ENCODE measurements around the gene RAI1. TPM values are rescaled to one million over a fixed set of nuclear protein-coding genes. Genes with fewer than 3 reads are reported as not detected.

RAI1 gene
- total and polyA plus RNA-seq, 2 of the 13 experiments (the other 11 are each of a cell fraction or from before 2014, with no cell fraction given), result 3.4 to 5.2 TPM

DNA sequence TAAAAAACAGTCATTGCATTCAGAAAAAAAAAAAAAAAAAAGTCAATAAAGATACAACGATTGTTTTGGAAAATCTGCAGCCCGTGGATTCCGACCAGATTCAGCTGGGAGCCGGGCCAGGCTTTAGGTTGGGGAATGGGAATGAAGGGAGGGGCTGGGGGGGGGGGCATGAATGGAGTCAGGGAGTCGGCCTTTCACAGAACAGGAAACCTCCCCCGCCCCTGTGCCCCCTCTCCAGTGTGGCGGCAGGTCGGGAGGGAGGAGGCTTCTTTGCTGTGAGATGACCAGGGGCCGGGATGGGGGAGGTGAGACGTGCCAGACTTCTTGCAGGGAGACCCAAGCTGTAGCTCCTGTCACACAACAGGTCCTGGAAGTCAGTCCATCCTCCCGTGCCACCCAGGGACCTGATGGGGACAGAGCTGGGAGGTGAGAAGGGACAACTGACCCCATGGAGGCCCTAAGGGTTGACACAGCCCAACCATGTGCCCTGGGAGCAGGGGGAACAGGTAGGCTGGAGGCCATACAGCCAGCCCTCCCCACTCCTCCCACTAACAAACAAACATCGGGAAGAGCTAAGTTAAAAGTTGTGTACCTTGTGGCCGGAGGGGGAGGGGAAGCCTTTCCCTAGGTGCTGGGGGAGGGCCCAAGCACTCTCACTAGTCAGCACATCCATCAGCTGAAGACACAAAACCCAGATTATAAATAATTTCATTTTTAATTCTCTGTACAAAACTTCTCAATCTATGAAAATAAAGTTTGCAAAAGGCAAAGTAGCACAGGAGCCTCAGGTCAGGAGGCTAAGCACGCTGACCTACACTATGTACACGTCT is 130.3 kb downstream of the RAI1 start (continued):
- TF ChIP-seq, protein P1, sequence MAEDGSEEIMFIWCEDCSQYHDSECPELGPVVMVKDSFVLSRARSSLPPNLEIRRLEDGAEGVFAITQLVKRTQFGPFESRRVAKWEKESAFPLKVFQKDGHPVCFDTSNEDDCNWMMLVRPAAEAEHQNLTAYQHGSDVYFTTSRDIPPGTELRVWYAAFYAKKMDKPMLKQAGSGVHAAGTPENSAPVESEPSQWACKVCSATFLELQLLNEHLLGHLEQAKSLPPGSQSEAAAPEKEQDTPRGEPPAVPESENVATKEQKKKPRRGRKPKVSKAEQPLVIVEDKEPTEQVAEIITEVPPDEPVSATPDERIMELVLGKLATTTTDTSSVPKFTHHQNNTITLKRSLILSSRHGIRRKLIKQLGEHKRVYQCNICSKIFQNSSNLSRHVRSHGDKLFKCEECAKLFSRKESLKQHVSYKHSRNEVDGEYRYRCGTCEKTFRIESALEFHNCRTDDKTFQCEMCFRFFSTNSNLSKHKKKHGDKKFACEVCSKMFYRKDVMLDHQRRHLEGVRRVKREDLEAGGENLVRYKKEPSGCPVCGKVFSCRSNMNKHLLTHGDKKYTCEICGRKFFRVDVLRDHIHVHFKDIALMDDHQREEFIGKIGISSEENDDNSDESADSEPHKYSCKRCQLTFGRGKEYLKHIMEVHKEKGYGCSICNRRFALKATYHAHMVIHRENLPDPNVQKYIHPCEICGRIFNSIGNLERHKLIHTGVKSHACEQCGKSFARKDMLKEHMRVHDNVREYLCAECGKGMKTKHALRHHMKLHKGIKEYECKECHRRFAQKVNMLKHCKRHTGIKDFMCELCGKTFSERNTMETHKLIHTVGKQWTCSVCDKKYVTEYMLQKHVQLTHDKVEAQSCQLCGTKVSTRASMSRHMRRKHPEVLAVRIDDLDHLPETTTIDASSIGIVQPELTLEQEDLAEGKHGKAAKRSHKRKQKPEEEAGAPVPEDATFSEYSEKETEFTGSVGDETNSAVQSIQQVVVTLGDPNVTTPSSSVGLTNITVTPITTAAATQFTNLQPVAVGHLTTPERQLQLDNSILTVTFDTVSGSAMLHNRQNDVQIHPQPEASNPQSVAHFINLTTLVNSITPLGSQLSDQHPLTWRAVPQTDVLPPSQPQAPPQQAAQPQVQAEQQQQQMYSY (CRISPR knock-in tag; IDR thresholded peaks at IDR 0.05), result no peak
- TF ChIP-seq ZNF607 (CRISPR knock-in tag; IDR thresholded peaks at IDR 0.05; ENCODE audit: borderline replicate concordance), result 0 out of 2 replicates have a peak, but pooled peaks have one; percentile 47
- TF ChIP-seq ZBTB20 (CRISPR knock-in tag; IDR thresholded peaks at IDR 0.05; ENCODE audit: borderline replicate concordance, low read depth), result peak; percentile 16; the same call in 1 of the 2 replicates
- TF ChIP-seq, protein P2, sequence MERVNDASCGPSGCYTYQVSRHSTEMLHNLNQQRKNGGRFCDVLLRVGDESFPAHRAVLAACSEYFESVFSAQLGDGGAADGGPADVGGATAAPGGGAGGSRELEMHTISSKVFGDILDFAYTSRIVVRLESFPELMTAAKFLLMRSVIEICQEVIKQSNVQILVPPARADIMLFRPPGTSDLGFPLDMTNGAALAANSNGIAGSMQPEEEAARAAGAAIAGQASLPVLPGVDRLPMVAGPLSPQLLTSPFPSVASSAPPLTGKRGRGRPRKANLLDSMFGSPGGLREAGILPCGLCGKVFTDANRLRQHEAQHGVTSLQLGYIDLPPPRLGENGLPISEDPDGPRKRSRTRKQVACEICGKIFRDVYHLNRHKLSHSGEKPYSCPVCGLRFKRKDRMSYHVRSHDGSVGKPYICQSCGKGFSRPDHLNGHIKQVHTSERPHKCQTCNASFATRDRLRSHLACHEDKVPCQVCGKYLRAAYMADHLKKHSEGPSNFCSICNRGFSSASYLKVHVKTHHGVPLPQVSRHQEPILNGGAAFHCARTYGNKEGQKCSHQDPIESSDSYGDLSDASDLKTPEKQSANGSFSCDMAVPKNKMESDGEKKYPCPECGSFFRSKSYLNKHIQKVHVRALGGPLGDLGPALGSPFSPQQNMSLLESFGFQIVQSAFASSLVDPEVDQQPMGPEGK (CRISPR knock-in tag; IDR thresholded peaks at IDR 0.05), result peak; percentile 81
- peak; percentile 49; the same call in 1 of the 2 replicates for TF ChIP-seq FOXA3 (CRISPR knock-in tag; IDR thresholded peaks at IDR 0.05)
- TF ChIP-seq ZNF605 (CRISPR knock-in tag; IDR thresholded peaks at IDR 0.05), result peak; percentile 24; the same call in 1 of the 2 replicates
- 0 out of 2 replicates have a peak, but pooled peaks have one; percentile 20 for TF ChIP-seq ZNF878 (CRISPR knock-in tag; IDR thresholded peaks at IDR 0.05)
- peak; percentile 74; the same call in 1 of the 2 replicates for TF ChIP-seq ZNF263 (CRISPR knock-in tag; IDR thresholded peaks at IDR 0.05)
- TF ChIP-seq, protein P3, sequence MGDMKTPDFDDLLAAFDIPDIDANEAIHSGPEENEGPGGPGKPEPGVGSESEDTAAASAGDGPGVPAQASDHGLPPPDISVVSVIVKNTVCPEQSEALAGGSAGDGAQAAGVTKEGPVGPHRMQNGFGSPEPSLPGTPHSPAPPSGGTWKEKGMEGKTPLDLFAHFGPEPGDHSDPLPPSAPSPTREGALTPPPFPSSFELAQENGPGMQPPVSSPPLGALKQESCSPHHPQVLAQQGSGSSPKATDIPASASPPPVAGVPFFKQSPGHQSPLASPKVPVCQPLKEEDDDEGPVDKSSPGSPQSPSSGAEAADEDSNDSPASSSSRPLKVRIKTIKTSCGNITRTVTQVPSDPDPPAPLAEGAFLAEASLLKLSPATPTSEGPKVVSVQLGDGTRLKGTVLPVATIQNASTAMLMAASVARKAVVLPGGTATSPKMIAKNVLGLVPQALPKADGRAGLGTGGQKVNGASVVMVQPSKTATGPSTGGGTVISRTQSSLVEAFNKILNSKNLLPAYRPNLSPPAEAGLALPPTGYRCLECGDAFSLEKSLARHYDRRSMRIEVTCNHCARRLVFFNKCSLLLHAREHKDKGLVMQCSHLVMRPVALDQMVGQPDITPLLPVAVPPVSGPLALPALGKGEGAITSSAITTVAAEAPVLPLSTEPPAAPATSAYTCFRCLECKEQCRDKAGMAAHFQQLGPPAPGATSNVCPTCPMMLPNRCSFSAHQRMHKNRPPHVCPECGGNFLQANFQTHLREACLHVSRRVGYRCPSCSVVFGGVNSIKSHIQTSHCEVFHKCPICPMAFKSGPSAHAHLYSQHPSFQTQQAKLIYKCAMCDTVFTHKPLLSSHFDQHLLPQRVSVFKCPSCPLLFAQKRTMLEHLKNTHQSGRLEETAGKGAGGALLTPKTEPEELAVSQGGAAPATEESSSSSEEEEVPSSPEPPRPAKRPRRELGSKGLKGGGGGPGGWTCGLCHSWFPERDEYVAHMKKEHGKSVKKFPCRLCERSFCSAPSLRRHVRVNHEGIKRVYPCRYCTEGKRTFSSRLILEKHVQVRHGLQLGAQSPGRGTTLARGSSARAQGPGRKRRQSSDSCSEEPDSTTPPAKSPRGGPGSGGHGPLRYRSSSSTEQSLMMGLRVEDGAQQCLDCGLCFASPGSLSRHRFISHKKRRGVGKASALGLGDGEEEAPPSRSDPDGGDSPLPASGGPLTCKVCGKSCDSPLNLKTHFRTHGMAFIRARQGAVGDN (CRISPR knock-in tag; IDR thresholded peaks at IDR 0.05), result peak; percentile 74
- peak; percentile 16; the same call in 1 of the 2 replicates for TF ChIP-seq ZNF160 (CRISPR knock-in tag; IDR thresholded peaks at IDR 0.05)
- TF ChIP-seq, protein P4, sequence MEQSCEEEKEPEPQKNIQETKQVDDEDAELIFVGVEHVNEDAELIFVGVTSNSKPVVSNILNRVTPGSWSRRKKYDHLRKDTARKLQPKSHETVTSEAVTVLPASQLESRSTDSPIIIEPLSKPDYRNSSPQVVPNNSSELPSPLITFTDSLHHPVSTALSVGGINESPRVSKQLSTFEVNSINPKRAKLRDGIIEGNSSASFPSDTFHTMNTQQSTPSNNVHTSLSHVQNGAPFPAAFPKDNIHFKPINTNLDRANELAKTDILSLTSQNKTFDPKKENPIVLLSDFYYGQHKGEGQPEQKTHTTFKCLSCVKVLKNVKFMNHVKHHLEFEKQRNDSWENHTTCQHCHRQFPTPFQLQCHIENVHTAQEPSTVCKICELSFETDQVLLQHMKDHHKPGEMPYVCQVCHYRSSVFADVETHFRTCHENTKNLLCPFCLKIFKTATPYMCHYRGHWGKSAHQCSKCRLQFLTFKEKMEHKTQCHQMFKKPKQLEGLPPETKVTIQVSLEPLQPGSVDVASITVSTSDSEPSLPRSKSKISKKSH (CRISPR knock-in tag; IDR thresholded peaks at IDR 0.05; ENCODE audit: borderline replicate concordance), result no peak

Measured in HepG2 (cell line).